Stimulated activated naive CD4-positive, alpha-beta T cell treated with Interleukin-2 at 50 U/mL for 16 hours (primary cell): ENCODE measurements around the gene PURA.

ENCODE experiments used
- DNase-seq: peaks from one replicate; lab custom pipeline; 2025; lab: John Stamatoyannopoulos, UW

Gene PURA

GRCh38 chr5:140109759-140110645 lies 3.9 kb upstream of the PURA start:
- no peak for DNase-seq

GRCh38 chr5:140110646-140110957 lies 3.3 kb upstream of the PURA start:
- no peak for DNase-seq

- DNase-seq, result no peak
These were observed 2.7 kb upstream of the PURA start for GRCh38 chr5:140111011-140111858.

GRCh38 chr5:140111859-140112551 lies 1.9 kb upstream of the PURA start:
- DNase-seq, result no peak

DNA sequence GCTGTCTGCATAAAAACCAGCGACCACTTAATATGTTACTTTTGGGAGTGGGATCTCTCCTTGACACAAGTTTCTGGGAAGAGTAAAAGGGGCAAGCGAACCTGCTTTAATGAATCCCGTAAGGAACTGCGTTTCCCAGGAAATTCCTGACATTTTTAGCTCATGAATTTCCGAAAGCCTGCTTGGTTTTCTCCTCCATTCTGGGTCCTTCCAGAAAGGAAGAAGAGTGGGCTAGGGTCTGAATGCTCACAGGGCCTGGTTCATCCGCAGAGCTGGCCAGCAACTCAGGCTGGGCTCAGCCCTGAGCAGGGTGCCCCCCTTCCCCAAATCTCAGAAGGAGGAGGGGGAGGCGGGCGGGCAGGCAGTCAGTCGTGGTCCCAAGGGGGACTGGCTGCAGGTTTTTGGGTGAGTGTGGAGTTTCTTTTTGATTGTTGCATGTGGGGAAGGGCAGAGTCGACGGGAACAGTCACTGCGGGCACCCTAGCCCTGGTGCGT lies 1.2 kb upstream of the PURA start:
- no peak for DNase-seq

DNA sequence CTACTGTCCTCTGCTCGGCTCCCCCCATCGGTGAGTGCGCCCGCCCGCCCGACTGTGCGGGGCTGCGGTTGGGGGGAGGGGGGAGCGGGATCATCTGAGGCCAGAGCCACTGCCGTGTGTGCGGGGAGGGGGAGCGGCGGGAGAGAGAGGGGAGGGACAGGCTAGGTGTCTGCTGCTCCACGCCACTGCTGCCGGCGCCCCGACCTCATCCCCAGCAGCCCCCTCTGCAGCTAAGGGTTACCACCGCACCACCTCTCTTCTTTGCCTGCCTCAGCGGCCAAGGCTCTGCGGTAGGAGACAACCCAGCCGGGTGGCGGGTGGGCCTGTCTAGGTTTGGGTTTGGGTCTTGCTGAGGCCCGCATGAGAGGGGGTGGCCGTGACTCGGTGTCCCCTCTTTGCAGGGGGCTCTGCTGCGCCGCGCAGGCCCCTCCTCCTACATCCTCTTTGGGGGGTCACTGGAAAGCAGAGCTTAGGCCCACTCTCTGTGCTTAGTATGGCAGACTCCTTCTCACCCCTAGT lies 670 bp upstream of the PURA start:
- no peak for DNase-seq

GRCh38 chr5:140114341-140115185 lies 654 bp downstream of the PURA start:
- peak; percentile 49 for DNase-seq

DNA sequence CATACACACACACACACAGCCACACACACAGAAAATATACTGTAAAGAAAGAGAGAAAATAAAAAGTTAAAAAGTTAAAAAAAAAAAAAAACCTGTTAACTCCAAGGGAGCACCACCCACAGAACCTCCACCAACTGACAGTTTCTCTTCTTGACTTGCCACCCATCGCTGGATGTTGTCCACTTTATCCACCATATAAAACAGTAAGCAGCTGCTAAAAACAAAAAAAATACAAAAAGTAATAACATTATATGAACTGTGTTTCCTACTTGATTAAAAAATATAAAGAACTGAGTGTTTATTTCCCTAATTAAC lies 1.2 kb downstream of the PURA start:
- DNase-seq, result no peak

GRCh38 chr5:140116716-140117115 lies 2.8 kb downstream of the PURA start:
- no peak for DNase-seq

GRCh38 chr5:140117523-140117922 lies 3.6 kb downstream of the PURA start:
- no peak for DNase-seq

GRCh38 chr5:140118302-140118936 lies 4.5 kb downstream of the PURA start:
- DNase-seq, result no peak

DNA sequence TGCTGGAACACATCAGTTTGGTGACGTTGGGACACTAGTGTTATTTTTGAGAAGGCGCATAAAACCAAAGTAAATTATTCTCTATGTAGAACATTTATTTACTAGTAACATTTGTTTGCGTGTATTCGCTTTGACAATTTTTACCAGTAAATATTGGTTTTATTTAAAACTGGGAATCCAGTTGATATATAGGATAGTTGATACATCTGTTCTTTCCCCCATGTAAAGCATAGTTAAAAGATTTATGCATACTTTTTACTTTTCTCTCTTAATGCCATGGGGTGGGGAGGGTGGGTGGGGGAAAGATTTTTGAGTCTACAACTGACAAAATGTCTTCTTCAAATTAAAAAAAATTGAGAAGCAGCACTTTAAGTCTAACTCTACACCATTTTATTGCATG lies 11.7 kb downstream of the PURA start, which contains the start of gene IGIP:
Gene IGIP, plus strand, starts transcription at position 301 of the 400 bp plus-strand sequence. CDS start 2,540 bp downstream, outside the sequence.
- DNase-seq, result no peak

GRCh38 chr5:140126315-140127012 lies 12.6 kb downstream of the PURA start:
- no peak for DNase-seq

GRCh38 chr5:140128376-140128775 lies 14.5 kb downstream of the PURA start:
- DNase-seq, result no peak

DNA sequence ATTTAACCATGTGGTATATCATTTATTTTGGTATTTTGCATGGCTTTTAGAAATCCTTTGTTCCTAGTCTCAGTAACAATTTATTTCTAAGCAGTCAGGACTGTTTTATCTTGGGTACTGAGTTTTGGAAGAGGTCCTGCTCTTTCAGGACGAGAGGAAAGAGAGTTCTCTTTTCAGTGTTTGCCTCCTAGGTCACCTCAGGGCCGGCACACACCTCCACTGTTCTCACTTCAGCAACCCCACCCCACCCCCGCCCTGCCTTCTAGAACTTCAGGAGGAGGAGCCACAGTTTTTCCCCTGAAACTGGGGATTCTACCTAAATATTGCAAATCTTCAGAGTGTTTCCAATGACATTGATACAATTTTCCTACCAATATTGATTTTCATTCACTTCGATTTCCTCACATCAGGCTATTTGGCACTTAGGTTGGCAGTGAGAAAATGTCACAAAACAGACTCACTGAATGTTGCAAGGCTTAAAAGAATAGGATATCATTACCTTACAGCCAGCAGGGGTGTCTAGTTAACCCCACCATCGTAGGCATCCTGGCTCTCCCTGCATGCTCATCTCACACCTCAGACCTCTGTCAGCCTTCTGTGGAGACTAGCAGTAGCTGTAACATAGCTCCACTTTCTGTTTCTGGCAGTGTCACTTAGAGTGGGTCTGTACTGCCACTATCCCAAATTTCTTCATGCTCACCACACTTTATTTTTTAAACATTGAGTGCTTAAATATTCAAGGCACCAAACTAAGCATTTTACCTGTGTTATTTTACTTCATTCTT lies 17.2 kb downstream of the PURA start:
- DNase-seq, result no peak

GRCh38 chr5:140131967-140132409 lies 18.1 kb downstream of the PURA start:
- no peak for DNase-seq

DNA sequence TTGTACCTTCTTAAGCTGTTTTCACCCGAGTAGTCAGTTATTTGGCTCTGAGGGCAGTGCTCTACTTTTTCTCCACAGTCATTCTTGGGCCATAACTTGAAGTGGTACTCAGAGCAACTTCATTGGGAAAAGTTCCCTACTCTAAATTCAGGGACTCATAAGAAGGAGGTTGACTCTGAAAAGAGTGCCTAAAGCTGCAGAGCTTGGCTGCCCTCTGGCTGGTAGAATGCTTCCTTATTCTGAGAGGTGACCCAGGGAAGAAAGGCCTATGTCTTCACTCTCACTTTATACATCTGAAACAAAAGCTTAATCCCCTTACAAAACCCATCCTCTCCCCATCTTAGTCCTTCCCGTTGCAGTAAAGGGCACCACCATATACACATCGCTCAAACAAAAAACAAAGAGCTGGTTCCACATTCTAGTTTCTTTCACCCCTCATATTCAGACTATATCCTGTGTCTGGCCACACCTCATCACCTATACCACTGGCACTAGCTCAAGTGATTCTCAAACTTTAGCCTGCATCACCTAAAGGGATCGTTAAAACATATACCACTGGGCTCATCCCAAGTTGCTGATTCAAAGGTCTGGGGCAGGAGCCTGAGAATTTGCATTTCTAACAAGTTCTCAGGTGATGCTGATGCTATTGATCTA lies 19.7 kb downstream of the PURA start:
- no peak for DNase-seq

- no peak for DNase-seq
These were observed 20.5 kb downstream of the PURA start for GRCh38 chr5:140134277-140134935.
